HG02571 (cell line): Measurements from ENCODE around the gene GRIK4.

Source experiments
- ATAC-seq: cut with Tn5 transposase; IDR thresholded peaks from one replicate; pipeline ENCODE4 v1.9.1; 2021; ENCODE audit warnings: mild to moderate bottlenecking, moderate library complexity; ENCODE audit not compliant: unreplicated experiment

Gene GRIK4

DNA sequence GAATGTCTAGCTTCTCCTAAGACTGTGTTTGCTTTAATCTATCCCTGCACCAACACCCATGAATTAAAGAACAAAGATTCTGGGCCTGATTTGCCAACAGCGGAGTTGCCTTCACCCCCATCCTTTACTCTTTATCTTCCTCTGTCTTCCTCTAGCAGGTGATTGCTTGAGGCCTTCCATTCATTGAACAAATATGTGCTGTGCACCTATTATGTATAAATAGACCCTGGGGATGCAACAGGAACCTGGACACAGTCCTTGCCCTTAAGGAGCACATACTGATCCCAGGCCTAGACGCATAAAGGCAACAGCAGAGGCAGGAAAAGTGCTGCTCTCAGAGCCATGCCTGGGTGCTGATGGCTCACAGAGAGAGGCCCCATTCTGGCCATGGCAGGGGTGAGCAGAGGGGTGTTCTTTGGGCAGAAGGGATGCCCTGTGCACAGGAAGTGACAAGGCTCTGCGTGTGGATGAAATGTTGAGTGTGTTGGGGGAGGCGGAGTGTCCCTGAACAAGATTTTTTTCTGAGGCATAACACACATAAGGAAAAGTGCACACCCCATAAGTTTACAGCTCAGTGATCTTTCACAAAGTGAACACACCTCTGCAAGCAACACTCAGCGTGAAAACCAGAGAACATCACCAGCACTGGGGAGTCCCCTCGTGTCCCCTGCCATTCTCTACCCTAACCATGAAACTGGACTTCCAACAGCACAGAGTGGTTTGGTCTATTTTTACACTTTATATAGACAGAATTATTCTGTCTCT, 145.9 kb downstream of the GRIK4 start:
- ATAC-seq, result no peak

- ATAC-seq, result no peak
These were observed 146.5 kb downstream of the GRIK4 start for GRCh38 chr11:120658071-120658423.

- ATAC-seq, result no peak
These were observed 147.5 kb downstream of the GRIK4 start for GRCh38 chr11:120659076-120659475.

- no peak for ATAC-seq
These were observed 148.5 kb downstream of the GRIK4 start for GRCh38 chr11:120660024-120660565.

DNA sequence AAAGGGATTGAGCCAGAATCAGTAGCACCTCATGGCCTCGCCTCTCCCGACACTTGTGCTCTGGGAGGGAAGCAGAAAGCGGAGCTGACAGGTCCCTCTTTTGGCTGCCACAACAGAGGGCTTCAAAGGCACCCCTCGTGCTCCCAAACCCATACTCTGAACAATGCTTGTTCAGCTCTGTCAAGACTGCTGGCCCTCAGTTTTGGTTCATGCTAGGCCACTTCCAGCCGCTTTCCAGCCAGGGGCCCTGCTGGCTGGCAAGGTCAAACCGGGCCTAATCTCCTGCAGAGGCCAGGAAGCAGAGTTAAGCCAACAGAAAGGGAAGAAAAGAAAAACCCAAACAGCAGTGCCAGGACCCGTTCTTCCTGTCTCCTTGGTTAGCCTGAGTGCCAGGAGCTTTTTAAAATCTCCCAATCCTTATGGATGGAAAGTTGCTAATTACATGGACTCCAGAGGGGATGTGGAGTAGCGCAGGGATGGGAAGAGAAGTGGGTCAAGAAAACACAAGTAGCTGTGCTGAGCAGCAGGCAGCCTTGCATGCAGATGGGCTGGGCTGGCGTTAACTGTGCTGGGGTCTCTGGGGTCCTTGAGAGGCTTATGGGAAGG, 150.6 kb downstream of the GRIK4 start:
- no peak for ATAC-seq

DNA sequence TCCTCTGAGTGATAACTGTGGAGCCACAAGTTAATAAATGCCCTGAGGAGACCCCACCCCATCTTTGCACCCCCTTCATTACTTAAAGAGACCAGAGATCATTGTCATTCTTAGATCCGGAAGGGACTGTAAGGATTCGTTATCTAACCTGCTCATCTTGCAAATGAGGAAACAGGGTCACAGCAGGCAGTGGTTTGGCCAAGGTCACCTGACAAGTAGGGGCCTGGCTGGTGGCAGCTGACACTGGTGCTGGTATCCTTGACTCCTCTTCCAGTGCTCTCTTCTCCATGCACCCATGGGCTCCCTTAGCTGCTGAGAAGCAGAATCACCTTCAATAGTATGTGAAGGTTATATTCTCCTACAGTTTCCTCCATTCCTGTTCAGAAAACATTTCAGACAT, 151.6 kb downstream of the GRIK4 start:
- no peak for ATAC-seq

GRCh38 chr11:120666121-120666639, 154.6 kb downstream of the GRIK4 start:
- ATAC-seq, result no peak

GRCh38 chr11:120667281-120667680, 155.7 kb downstream of the GRIK4 start:
- ATAC-seq, result no peak

DNA sequence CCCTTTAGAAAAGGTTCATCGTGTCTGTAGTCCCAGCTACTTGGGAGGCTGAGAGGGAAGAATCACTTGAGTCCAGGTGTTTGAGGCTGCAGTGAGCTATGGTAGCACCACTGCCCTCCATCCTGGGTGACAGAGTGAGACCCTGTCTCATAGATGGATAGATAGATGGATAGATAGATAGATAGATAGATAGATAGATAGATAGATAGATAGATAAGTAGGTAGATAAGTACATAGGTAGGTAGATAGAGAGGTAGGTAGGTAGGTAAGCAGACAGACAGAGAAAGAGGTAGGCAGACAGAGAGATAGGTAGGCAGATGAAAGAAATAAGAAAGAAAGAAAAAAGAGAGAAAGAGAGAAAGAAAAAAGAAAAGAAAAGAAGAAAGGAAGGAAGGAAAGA, 156.4 kb downstream of the GRIK4 start:
- no peak for ATAC-seq

- no peak for ATAC-seq
These were observed 157.0 kb downstream of the GRIK4 start for GRCh38 chr11:120668537-120668936.

GRCh38 chr11:120674542-120674941, 163.0 kb downstream of the GRIK4 start:
- no peak for ATAC-seq

- no peak for ATAC-seq
These were observed 163.6 kb downstream of the GRIK4 start for GRCh38 chr11:120675171-120675570.

- ATAC-seq, result no peak
These were observed 165.4 kb downstream of the GRIK4 start for GRCh38 chr11:120676991-120677390.

DNA sequence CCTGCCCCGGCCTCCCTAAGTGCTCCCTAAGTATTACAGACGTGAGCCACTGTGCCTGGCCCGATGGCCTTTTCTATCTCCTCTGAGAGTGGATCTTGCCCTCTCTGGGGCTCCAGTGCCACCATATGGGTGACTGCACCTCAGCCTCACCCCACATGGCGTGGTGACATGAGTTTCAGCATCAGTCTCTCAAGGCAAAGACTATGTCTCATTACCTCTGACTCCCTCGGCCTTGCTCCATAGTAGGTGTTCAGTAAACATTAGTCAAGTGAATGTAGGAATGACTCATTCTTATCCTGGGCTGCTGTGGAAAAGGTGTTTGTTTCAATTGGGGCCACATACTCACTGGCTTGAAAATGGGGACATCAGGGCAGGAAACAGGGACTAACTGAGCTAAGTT, 168.8 kb downstream of the GRIK4 start:
- no peak for ATAC-seq

- no peak for ATAC-seq
These were observed 170.1 kb downstream of the GRIK4 start for GRCh38 chr11:120681434-120682331.

DNA sequence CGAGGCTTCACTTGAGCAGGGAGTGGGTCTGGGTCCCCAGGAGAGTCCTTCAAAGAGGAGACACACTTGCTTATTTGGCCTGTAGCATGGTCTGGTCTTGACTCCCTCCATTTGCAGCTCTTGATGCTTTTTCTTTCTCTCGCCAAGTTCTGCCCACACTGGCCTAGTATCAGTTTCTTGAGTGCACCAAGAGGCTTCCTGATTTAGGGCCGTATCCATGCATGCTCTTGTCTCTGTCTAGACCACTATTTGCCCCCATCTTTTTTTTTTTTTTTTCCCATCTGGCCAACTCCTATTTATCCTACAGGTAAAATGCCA, 170.7 kb downstream of the GRIK4 start:
- ATAC-seq, result no peak

- ATAC-seq, result no peak
These were observed 171.3 kb downstream of the GRIK4 start for GRCh38 chr11:120682866-120683265.

GRCh38 chr11:120686516-120686915, 175.0 kb downstream of the GRIK4 start:
- ATAC-seq, result no peak

DNA sequence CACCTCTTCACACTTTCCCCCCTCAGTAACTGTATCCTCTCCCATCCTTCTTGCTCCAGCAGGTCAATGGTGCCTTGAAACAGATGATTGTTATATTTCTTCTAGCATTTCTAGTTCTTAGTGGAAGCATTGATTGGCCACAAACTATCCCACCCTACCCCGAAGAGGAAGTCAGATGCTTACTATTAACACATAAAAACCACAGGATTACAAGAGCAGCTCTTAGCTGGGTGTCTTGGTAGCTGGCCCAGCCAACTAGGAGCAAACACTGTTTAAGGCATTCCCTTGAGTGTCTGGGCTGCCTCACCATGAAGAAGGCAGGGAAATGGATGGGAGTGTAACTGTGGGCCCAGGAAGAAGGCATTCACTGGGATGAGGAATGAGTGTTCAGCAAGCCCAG, 176.6 kb downstream of the GRIK4 start:
- ATAC-seq, result no peak

DNA sequence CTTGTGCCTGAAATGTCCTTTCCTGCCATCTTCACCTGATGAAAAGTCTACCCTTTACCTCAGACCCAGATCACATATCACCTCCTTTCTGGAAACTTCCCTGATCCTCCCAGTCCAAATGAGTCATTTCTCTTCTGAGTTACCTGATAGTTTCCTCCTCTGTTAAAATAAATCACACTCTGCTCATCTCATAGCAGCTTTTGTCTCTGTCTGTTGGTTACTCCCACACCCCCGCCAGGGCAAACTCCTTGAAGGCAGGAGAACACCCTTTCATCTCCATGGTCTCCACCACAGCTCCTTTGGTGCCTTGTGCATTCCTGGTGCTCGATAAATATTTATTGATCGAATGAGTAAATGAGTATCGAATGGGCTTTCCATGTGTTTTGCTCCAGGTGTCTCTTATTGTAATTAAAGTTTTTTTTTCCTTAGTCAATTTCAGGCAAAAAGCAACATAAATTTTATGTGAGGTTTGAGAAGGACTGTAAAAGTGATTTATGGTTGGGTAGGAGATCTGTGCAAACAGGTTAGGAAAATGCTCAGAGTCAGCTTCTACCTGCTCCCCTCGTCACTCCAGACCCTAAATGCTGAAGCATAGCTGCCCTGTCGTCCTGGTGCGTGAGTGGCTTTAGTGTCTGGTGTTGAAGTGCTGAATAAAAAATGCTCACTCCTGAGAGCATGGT, 178.2 kb downstream of the GRIK4 start:
- ATAC-seq, result no peak

DNA sequence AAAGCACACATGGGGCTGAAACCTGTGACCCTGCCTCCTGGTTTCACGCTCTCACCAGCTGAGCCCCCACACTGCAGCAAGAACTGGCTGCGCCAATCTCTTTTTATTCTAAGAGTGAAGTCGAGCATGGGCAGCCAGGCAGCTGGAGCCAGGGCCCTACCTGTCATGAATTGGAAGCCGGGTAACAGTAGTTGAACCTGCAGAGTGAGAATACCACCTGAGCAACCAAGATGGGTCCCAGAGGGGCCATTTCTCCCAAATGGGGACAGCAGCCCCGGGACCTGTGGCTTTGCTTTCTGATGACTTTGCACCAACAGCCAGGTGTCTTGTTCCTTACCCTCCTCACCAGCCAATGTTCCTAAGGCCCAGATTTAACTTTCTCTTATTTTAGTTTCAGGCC, 178.9 kb downstream of the GRIK4 start:
- no peak for ATAC-seq
